Skeletal muscle tissue (tissue), 4 donors: ENCODE measurements around the gene MED1. TPM values are rescaled to one million over a fixed set of nuclear protein-coding genes. Genes with fewer than 3 reads are reported as not detected.
A peak's percentile ranks its signal among the peaks of the same experiment; 100 is the strongest.

Source experiments
- H3K27ac ChIP-seq: one replicate; pipeline ENCODE4 v1.7.0; 2013; ENCODE audit warnings: mild to moderate bottlenecking, low read depth, low read length, inconsistent platforms
- H3K27me3 ChIP-seq, 3 donors: one replicate each; pipeline ENCODE4 v1.7.0; 2013; ENCODE audit warnings: low read length in 3 of 3; ENCODE audit not compliant: control insufficient read depth in 3 of 3, insufficient read depth in 3 of 3
- H3K36me3 ChIP-seq, 3 donors: one replicate each; pipeline ENCODE4 v1.7.0; 2013; ENCODE audit warnings: low read length in 3 of 3; ENCODE audit not compliant: control insufficient read depth in 3 of 3, insufficient read depth in 3 of 3
- H3K4me1 ChIP-seq, 3 donors: one replicate each; pipeline ENCODE4 v1.7.0; 2013; ENCODE audit warnings: low read length in 3 of 3, mild to moderate bottlenecking in 3 of 3; ENCODE audit not compliant: control insufficient read depth in 3 of 3, insufficient read depth in 3 of 3
- H3K4me3 ChIP-seq, 3 donors: one replicate each; pipeline ENCODE4 v1.7.0; 2013; ENCODE audit warnings: low read length in 3 of 3
- H3K9ac ChIP-seq, 3 donors: one replicate each; pipeline ENCODE4 v1.7.0; 2013; ENCODE audit warnings: low read length in 3 of 3, mild to moderate bottlenecking in 3 of 3, moderate library complexity in 2 of 3, low read depth in 1 of 3
- H3K9me3 ChIP-seq, 3 donors: one replicate each; pipeline ENCODE4 v1.7.0; 2013; ENCODE audit warnings: low read length in 3 of 3; ENCODE audit not compliant: control insufficient read depth in 3 of 3
- total RNA-seq: library from RNA; depleted of rRNA; stranded (reverse); fragments of >200 nt; gene quantifications from one replicate; pipeline ENCODE4 v1.2.3, GENCODE V29; 2014
- donor health status: Osteomylitis.

The MED1 gene
- total RNA-seq, 1 donor from 2014 or later = 20.9 TPM

DNA sequence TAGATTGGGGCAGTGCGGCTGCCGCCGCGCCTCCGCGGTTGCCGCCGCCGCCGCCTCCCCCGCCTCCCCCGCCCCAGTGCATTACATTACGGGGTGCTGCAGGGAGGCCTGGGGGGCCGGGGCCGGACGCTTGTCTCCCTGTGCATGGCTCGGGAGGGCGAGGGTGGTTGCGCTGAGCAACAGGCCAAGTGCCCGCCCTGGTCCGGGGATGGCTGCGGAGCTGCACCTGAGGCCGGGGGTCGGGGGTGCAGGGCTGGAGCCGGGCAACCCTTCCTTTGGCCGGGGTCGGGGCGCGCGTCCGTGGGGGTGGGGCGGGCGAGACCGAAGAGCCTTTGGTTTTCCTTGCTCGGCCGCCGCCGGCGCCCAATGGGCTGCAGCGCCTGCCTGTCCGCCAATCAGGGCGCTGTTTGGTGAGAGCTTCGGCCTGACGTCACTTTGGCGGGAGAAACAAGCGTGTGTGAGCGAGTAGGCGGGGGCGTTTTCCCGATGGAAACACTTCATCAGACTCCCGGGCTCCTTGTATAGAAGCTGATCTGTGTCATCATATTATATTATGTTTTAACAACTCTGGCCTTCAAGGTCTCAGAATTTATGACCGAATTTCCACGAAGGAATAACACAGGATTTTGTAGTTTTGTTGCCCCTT, 48.7 kb downstream of the MED1 start:
- no peaks in the 10 kb centered on the region for H3K9me3 ChIP-seq
- peak overlapping the region; percentile 90 for H3K27ac ChIP-seq
- peak overlapping the region; percentile 81 to 92 (median 87) for H3K4me3 ChIP-seq
- peaks cover 4 to 12% (median 7%) of the 10 kb centered on the region in 3 donors for H3K36me3 ChIP-seq
- H3K4me1 ChIP-seq = peaks cover 9 to 20% (median 11%) of the 10 kb centered on the region in 3 donors
- H3K27me3 ChIP-seq = no peaks in the 10 kb centered on the region
- H3K9ac ChIP-seq = peak overlapping the region in 2 of 3 donors; percentile 69 to 92

DNA sequence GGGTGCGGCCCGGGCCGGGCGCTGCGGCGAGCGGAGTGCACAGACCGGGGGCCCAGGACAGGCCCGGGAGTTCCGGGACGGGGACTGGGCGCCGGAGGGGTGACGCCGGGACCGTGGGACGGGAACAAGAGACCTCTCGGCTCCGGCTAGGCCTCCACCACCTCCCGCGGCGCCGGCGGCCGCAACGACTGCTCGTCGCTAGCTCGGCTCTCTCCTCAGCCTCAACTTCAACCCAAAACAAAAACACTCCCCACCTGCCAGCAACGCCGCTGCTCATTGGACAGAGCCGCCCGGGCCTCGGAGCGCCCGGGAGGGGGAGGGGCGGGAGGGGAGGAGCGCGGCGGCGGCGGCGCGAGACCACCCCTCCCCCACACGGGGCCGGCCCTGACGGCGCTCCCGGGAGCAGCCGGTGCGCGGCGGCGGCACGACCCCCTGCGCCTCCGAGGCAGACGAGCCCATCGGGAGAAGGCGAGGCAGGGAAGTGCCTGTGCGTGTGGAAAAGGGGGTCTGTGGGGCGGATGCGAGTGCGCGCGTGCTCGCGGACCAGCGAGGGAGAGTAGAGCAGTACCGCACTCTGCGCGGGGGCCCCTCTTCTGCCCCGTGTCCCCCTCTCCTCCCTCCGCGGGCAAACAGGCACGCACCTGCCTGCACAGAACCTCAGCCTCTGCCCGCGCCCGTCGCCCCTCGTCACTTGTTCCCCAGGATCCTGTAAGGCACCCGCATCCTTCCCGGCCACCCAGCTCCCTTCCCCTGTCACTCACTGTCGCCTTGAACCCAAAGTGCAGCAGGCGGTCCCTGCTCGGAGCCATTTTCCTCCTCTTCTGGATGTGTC, 49.4 kb downstream of the MED1 start, which contains the start of gene FBXL20:
TSS of gene FBXL20 (minus strand) at position 215 of the 832 bp plus-strand sequence. CDS start 224 bp downstream, outside the sequence.
- peak within 1 kb of the TSS; percentile 87 to 94 (median 92) for H3K4me3 ChIP-seq
- H3K4me1 ChIP-seq = peaks cover 9 to 20% (median 11%) of the 10 kb centered on the region in 3 donors
- peak within 1 kb of the TSS; percentile 90 for H3K27ac ChIP-seq
- H3K9ac ChIP-seq = peak within 1 kb of the TSS; percentile 92 to 95 (median 94)
- H3K9me3 ChIP-seq = no peaks in the 10 kb centered on the region
- H3K36me3 ChIP-seq = peaks cover 3 to 10% (median 7%) of the 10 kb centered on the region in 3 donors
- no peaks in the 10 kb centered on the region for H3K27me3 ChIP-seq

GRCh38 chr17:39400547-39401411, 50.3 kb downstream of the MED1 start:
- Histone ChIP-seq H3K36me3 (peaks cover 0 to 5% (median 4%) of the 10 kb centered on the region in 3 donors), H3K9me3 (no peaks in the 10 kb centered on the region)

DNA sequence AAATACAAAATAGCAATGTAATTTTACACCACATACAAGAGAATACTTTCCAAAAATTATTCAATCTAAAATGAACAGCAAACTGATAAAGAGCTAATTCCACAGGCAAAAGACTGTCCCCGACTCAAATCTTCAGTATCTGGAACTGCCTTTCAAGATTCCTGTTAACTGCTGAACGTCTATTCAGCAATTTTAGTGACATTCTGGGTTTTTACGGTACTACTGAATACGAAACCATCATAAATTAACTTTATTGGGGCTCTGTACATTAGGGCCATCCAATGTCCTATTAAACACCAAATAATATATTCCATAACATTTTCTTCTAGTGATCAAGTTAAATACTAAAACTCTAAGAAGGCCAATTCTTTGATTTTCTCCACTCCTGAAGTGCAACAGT, 51.3 kb downstream of the MED1 start:
- H3K4me3 ChIP-seq = peak overlapping the region in 2 of 3 donors; percentile 87 to 94
- H3K27ac ChIP-seq = no peak overlapping the region
- no peaks in the 10 kb centered on the region for H3K27me3 ChIP-seq
- peaks cover 0 to under 1% (median 0%) of the 10 kb centered on the region in 3 donors for H3K36me3 ChIP-seq
- H3K4me1 ChIP-seq = peaks cover 9 to 20% (median 11%) of the 10 kb centered on the region in 3 donors
- H3K9ac ChIP-seq = peak overlapping the region in 1 of 3 donors; percentile 20
- H3K9me3 ChIP-seq = no peaks in the 10 kb centered on the region

More at GRCh38 chr17:39400547-39401411, 50.3 kb downstream of the MED1 start:
- Histone ChIP-seq H3K27ac (peak overlapping the region; percentile 90), H3K4me1 (peaks cover 9 to 20% (median 11%) of the 10 kb centered on the region in 3 donors), H3K4me3 (peak overlapping the region; percentile 87 to 94 (median 92)), H3K9ac (peak overlapping the region; percentile 92 to 95 (median 94)), H3K27me3 (no peaks in the 10 kb centered on the region)

GRCh38 chr17:39393736-39394135, 57.3 kb downstream of the MED1 start:
- no peaks in the 10 kb centered on the region for H3K36me3 ChIP-seq
- no peak overlapping the region for H3K4me3 ChIP-seq
- H3K9me3 ChIP-seq = no peaks in the 10 kb centered on the region
- H3K4me1 ChIP-seq = peaks cover 0 to 4% (median 0%) of the 10 kb centered on the region in 3 donors
- H3K27ac ChIP-seq = no peak overlapping the region
- no peaks in the 10 kb centered on the region for H3K27me3 ChIP-seq
- peak overlapping the region in 1 of 3 donors; percentile 33 for H3K9ac ChIP-seq

- no peaks in the 10 kb centered on the region for H3K9me3 ChIP-seq
- H3K4me1 ChIP-seq = peaks cover 0 to 4% (median 0%) of the 10 kb centered on the region in 3 donors
- no peaks in the 10 kb centered on the region for H3K27me3 ChIP-seq
- no peaks in the 10 kb centered on the region for H3K36me3 ChIP-seq
- no peak overlapping the region for H3K4me3 ChIP-seq
- H3K27ac ChIP-seq = no peak overlapping the region
- no peak overlapping the region for H3K9ac ChIP-seq
Observed at GRCh38 chr17:39391448-39391847, 59.6 kb downstream of the MED1 start.

GRCh38 chr17:39385040-39385439, 66.0 kb downstream of the MED1 start:
- H3K4me1 ChIP-seq = no peaks in the 10 kb centered on the region
- H3K4me3 ChIP-seq = no peak overlapping the region
- H3K9me3 ChIP-seq = no peaks in the 10 kb centered on the region
- H3K27ac ChIP-seq = no peak overlapping the region
- H3K36me3 ChIP-seq = no peaks in the 10 kb centered on the region
- no peaks in the 10 kb centered on the region for H3K27me3 ChIP-seq
- H3K9ac ChIP-seq = no peak overlapping the region

DNA sequence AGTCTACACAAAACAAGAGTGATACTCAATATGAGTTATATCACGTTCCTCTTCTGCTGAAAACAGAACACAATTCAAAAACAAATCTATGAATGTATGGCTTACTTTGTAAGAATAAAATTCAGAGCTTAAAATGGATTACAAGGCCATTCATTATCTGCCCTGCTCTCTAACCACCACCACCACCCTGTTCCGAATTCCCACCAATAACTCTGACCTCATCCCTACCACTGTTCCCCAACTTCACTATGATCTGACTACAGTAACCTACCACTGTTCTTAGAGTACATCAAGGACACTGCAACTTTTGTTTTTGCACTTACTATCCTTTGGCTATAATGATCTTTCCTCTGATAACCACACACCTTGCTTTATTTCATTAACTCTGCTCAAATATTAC, 70.9 kb downstream of the MED1 start:
- no peaks in the 10 kb centered on the region for H3K36me3 ChIP-seq
- H3K27ac ChIP-seq = no peak overlapping the region
- no peaks in the 10 kb centered on the region for H3K9me3 ChIP-seq
- H3K4me3 ChIP-seq = no peak overlapping the region
- no peaks in the 10 kb centered on the region for H3K27me3 ChIP-seq
- H3K4me1 ChIP-seq = peaks cover 0 to 5% (median 0%) of the 10 kb centered on the region in 3 donors
- H3K9ac ChIP-seq = no peak overlapping the region

GRCh38 chr17:39376434-39376833, 74.6 kb downstream of the MED1 start:
- no peaks in the 10 kb centered on the region for H3K9me3 ChIP-seq
- no peak overlapping the region for H3K9ac ChIP-seq
- peaks cover 0 to 5% (median 0%) of the 10 kb centered on the region in 3 donors for H3K4me1 ChIP-seq
- no peaks in the 10 kb centered on the region for H3K36me3 ChIP-seq
- H3K27ac ChIP-seq = no peak overlapping the region
- H3K27me3 ChIP-seq = no peaks in the 10 kb centered on the region
- H3K4me3 ChIP-seq = no peak overlapping the region
